ENCODE results near the gene SCLY. TPM values are rescaled to one million over a fixed set of nuclear protein-coding genes. Genes with fewer than 3 reads are reported as not detected.

SCLY gene
- total RNA-seq, 1 donor from 2014 or later, result 13.5 TPM

- no peak overlapping the region for H3K27ac ChIP-seq
- no peak for DNase-seq (ENCODE audit: extremely low spot score in 2 of 2)
- no peaks in the 10 kb centered on the region for H3K36me3 ChIP-seq
- intact Hi-C loops (cut with DNase I), result no loop called here
- TF ChIP-seq POLR2AphosphoS5 (IDR thresholded peaks at IDR 0.05; ENCODE audit: insufficient read depth in 1 of 2, low read depth in 1 of 2) (no peak), POLR2A (IDR thresholded peaks at IDR 0.05) (no peak), CTCF (IDR thresholded peaks at IDR 0.05) (no peak)
- no peaks in the 10 kb centered on the region for H3K4me1 ChIP-seq
- H3K9me3 ChIP-seq, result no peaks in the 10 kb centered on the region
- no peak overlapping the region for H3K4me3 ChIP-seq
- H3K27me3 ChIP-seq, result no peaks in the 10 kb centered on the region
Measured at GRCh38 chr2:238117199-238118154, 56.7 kb downstream of the SCLY start.

- TF ChIP-seq POLR2A (IDR thresholded peaks at IDR 0.05), result no peak
- no peak for TF ChIP-seq CTCF (IDR thresholded peaks at IDR 0.05)
- TF ChIP-seq POLR2AphosphoS5 (IDR thresholded peaks at IDR 0.05; ENCODE audit: insufficient read depth in 1 of 2, low read depth in 1 of 2), result no peak
- intact Hi-C loops (cut with DNase I), result no loop called here
- H3K27me3 ChIP-seq, result no peaks in the 10 kb centered on the region
- no peak overlapping the region for H3K27ac ChIP-seq
- H3K4me1 ChIP-seq, result no peaks in the 10 kb centered on the region
- DNase-seq (ENCODE audit: extremely low spot score in 2 of 2), result no peak
- H3K9me3 ChIP-seq, result no peaks in the 10 kb centered on the region
- H3K36me3 ChIP-seq, result no peaks in the 10 kb centered on the region
- no peak overlapping the region for H3K4me3 ChIP-seq
Measured at GRCh38 chr2:238119756-238120462, 59.1 kb downstream of the SCLY start.

- Histone ChIP-seq H3K36me3 (no peaks in the 10 kb centered on the region), H3K27ac (no peak overlapping the region), H3K4me1 (no peaks in the 10 kb centered on the region), H3K4me3 (no peak overlapping the region), H3K27me3 (no peaks in the 10 kb centered on the region), H3K9me3 (no peaks in the 10 kb centered on the region)
- intact Hi-C loops (cut with DNase I), result no loop called here
- TF ChIP-seq POLR2A (IDR thresholded peaks at IDR 0.05) (no peak), CTCF (IDR thresholded peaks at IDR 0.05) (no peak), POLR2AphosphoS5 (IDR thresholded peaks at IDR 0.05; ENCODE audit: insufficient read depth in 1 of 2, low read depth in 1 of 2) (no peak)
- DNase-seq (ENCODE audit: extremely low spot score in 2 of 2), result no peak
Measured at GRCh38 chr2:238120463-238121298, 59.9 kb downstream of the SCLY start.

DNA sequence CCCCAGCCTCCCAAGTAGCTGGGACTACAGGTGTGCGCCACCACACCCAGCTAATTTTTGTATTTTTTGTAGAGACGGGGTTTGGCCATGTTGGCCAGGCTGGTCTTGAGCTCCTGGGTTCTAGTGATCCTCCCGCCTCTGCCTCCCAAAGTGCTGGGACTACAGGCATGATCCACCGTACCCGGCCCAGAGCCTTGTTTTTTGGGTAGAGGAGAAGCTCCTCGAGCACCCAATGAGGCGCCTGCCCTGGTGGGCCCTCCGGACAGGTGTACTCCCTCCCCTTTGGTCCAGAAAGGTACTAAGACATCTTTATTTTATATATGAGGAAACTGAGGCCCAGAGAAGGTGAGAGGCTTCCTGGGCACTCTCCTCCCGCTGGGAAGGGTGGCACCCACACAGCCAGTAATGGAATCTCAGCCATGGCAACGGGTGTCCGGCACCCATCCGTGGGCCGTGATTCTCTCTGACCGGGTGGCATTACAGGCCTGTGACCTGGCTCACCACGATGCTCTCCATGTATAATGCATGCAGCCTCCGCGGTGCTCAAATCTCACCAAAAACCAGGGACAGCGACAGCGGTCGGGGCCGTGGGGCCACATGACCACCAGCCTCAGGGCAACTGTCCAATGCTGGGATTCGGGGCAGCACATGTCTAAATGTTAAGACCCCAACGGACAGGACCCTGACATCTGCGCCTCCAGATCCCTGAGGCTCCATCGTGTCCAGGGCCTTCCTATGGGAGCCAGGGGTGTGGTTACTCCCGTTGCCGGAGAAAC lies 60.9 kb downstream of the SCLY start:
- Histone ChIP-seq H3K27ac (no peak overlapping the region), H3K4me1 (no peaks in the 10 kb centered on the region), H3K36me3 (no peaks in the 10 kb centered on the region), H3K4me3 (no peak overlapping the region), H3K9me3 (no peaks in the 10 kb centered on the region), H3K27me3 (no peaks in the 10 kb centered on the region)
- no peak for DNase-seq (ENCODE audit: extremely low spot score in 2 of 2)
- TF ChIP-seq POLR2A (IDR thresholded peaks at IDR 0.05) (no peak), CTCF (IDR thresholded peaks at IDR 0.05) (no peak), POLR2AphosphoS5 (IDR thresholded peaks at IDR 0.05; ENCODE audit: insufficient read depth in 1 of 2, low read depth in 1 of 2) (no peak)
- intact Hi-C loops (cut with DNase I), result no loop called here

Measured in vagina (tissue), 2 donors.